Brain microvascular endothelial cell (primary cell): ENCODE results near the gene LCTL.

Experiments
- DNase-seq: peaks from one replicate; pipeline ENCODE4 v3.0.0-alpha.2; 2020
- H3K27ac ChIP-seq: fragments of 250-450 bp; sonication (Bioruptor Pico); 2 replicates; pipeline ENCODE4 v1.5.1; 2020; ENCODE audit warnings: mild to moderate bottlenecking, moderate library complexity
- H3K27me3 ChIP-seq: fragments of 250-450 bp; sonication (Bioruptor Pico); replicated peaks from 2 replicates; pipeline ENCODE4 v1.5.1; 2020; ENCODE audit warnings: mild to moderate bottlenecking
- H3K36me3 ChIP-seq: fragments of 250-450 bp; sonication (Bioruptor Pico); replicated peaks from 2 replicates; pipeline ENCODE4 v1.5.1; 2020; ENCODE audit warnings: mild to moderate bottlenecking
- H3K4me3 ChIP-seq: 2 replicates; pipeline ENCODE4 v1.5.1; 2011; ENCODE audit warnings: low read depth, mild to moderate bottlenecking, control low read depth, low read length, moderate library complexity
- CTCF ChIP-seq: IDR thresholded peaks from 2 replicates; pipeline ENCODE4 v1.5.1; 2011; ENCODE audit warnings: low read depth, mild to moderate bottlenecking, moderate library complexity, low read length, control low read depth, inconsistent platforms; ENCODE audit errors: missing control alignments
- in situ Hi-C: cut with HindIII; loops from 2 replicates; pipeline ENCODE4 v1.10.0; 2017; ENCODE audit warnings: low sequenced_read_pairs, low pct_ligation_motif_present

LCTL gene

GRCh38 chr15:66565741-66566144 is at the start of gene LCTL:
TSS of gene LCTL (minus strand) at chr15:66565998. CDS start at chr15:66565365, 633 bp downstream.
- in situ Hi-C loops = no loop called here
- Histone ChIP-seq H3K4me3 (peak within 1 kb of the TSS; percentile 42), H3K36me3 (no peaks in the 10 kb centered on the region), H3K27me3 (no peaks in the 10 kb centered on the region), H3K27ac (no peak within 1 kb of the TSS)
- DNase-seq = peak; percentile 69
- TF ChIP-seq CTCF = no peak

GRCh38 chr15:66614951-66615760 is 49.4 kb upstream of the LCTL start:
- H3K27me3 ChIP-seq = no peaks in the 10 kb centered on the region
- H3K4me3 ChIP-seq = no peak overlapping the region
- no peak overlapping the region for H3K27ac ChIP-seq

GRCh38 chr15:66614456-66614855 is 48.7 kb upstream of the LCTL start:
- Histone ChIP-seq H3K36me3 (no peaks in the 10 kb centered on the region), H3K4me3 (no peak overlapping the region), H3K27me3 (no peaks in the 10 kb centered on the region), H3K27ac (no peak overlapping the region)
- TF ChIP-seq CTCF = no peak
- no peak for DNase-seq
- in situ Hi-C loops = no loop called here

More at GRCh38 chr15:66614951-66615760, 49.4 kb upstream of the LCTL start:
- no peak for DNase-seq
- in situ Hi-C loops = no loop called here
- no peak for TF ChIP-seq CTCF
- H3K36me3 ChIP-seq = no peaks in the 10 kb centered on the region

- TF ChIP-seq CTCF = no peak
- DNase-seq = no peak
- H3K36me3 ChIP-seq = no peaks in the 10 kb centered on the region
- H3K4me3 ChIP-seq = no peak overlapping the region
- in situ Hi-C loops = no loop called here
- no peak overlapping the region for H3K27ac ChIP-seq
- H3K27me3 ChIP-seq = no peaks in the 10 kb centered on the region
Observed at GRCh38 chr15:66613743-66614142, 47.9 kb upstream of the LCTL start.

GRCh38 chr15:66611257-66612053 is 45.7 kb upstream of the LCTL start:
- no peak for DNase-seq
- in situ Hi-C loops = no loop called here

More at GRCh38 chr15:66611257-66612053, 45.7 kb upstream of the LCTL start:
- TF ChIP-seq CTCF = no peak
- Histone ChIP-seq H3K4me3 (no peak overlapping the region), H3K27me3 (no peaks in the 10 kb centered on the region), H3K27ac (no peak overlapping the region), H3K36me3 (no peaks in the 10 kb centered on the region)
